Measurements from ENCODE around the gene TACC2. TPM values are rescaled to one million over a fixed set of nuclear protein-coding genes. Genes with fewer than 3 reads are reported as not detected.

The TACC2 gene
- total RNA-seq, 1 donor from 2014 or later, result 10.7 TPM

DNA sequence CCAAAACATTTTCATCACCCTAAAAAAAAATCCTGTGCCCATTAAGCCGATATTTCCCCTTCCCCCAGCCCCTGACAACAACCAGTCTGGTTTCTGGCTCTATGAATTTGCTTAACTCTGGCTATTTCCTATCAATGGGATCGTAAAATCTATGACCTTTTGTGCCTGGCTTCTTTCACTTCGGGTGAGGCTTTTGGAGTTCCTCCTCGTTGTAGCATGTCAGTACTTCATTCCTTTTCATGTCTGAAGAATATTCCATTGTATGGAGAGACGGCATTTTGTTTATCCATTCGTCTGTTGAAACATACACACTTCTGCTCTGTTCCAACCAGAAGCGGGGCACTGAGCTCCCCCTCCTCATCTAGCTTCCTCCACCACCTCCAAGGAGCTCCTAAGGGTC is 29.5 kb downstream of the TACC2 start:
- Histone ChIP-seq H2AFZ (replicated peaks) (no peak overlapping the region), H3K27ac (peak overlapping the region; percentile 87), H3F3A (ENCODE audit: low read depth) (peaks cover 35% of the 10 kb centered on the region), H3K27me3 (no peaks in the 10 kb centered on the region), H4K20me1 (ENCODE audit: low read depth) (no peaks in the 10 kb centered on the region), H3K9me3 (ENCODE audit: low read depth) (no peaks in the 10 kb centered on the region), H3K4me1 (peaks cover 36% of the 10 kb centered on the region), H3K36me3 (no peaks in the 10 kb centered on the region), H3K9ac (no peak overlapping the region), H3K4me2 (peak overlapping the region; percentile 71), H3K79me2 (ENCODE audit: low read depth) (no peaks in the 10 kb centered on the region), H3K4me3 (no peak overlapping the region)
- DNase-seq (ENCODE audit: low spot score), result no peak
- Mint-ChIP-seq H3K27ac (no peak overlapping the region), H3K36me3 (no peaks in the 10 kb centered on the region), H3K27me3 (ENCODE audit: insufficient read depth, low read depth) (peaks cover 18% of the 10 kb centered on the region), H3K4me3 (no peak overlapping the region), H3K9me3 (no peaks in the 10 kb centered on the region), H3K4me1 (peaks cover 37% of the 10 kb centered on the region)
- TF ChIP-seq, protein P1, sequence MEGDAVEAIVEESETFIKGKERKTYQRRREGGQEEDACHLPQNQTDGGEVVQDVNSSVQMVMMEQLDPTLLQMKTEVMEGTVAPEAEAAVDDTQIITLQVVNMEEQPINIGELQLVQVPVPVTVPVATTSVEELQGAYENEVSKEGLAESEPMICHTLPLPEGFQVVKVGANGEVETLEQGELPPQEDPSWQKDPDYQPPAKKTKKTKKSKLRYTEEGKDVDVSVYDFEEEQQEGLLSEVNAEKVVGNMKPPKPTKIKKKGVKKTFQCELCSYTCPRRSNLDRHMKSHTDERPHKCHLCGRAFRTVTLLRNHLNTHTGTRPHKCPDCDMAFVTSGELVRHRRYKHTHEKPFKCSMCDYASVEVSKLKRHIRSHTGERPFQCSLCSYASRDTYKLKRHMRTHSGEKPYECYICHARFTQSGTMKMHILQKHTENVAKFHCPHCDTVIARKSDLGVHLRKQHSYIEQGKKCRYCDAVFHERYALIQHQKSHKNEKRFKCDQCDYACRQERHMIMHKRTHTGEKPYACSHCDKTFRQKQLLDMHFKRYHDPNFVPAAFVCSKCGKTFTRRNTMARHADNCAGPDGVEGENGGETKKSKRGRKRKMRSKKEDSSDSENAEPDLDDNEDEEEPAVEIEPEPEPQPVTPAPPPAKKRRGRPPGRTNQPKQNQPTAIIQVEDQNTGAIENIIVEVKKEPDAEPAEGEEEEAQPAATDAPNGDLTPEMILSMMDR (IDR thresholded peaks at IDR 0.05), result no peak
- TF ChIP-seq EZH2phosphoT487 (IDR thresholded peaks at IDR 0.05) (no peak), EZH2 (IDR thresholded peaks at IDR 0.05) (no peak)

GRCh38 chr10:122018951-122019413 is 30.0 kb downstream of the TACC2 start:
- Histone ChIP-seq H3K36me3 (no peaks in the 10 kb centered on the region), H3K9me3 (ENCODE audit: low read depth) (no peaks in the 10 kb centered on the region), H3K27ac (peak overlapping the region; percentile 87), H3K79me2 (ENCODE audit: low read depth) (no peaks in the 10 kb centered on the region), H3K9ac (no peak overlapping the region), H3K4me3 (peak overlapping the region; percentile 40), H2AFZ (replicated peaks) (no peak overlapping the region), H3F3A (ENCODE audit: low read depth) (peaks cover 35% of the 10 kb centered on the region), H3K27me3 (no peaks in the 10 kb centered on the region), H4K20me1 (ENCODE audit: low read depth) (no peaks in the 10 kb centered on the region), H3K4me1 (peaks cover 36% of the 10 kb centered on the region), H3K4me2 (peak overlapping the region; percentile 71)
- Mint-ChIP-seq H3K9me3 (no peaks in the 10 kb centered on the region), H3K27me3 (ENCODE audit: insufficient read depth, low read depth) (peaks cover 18% of the 10 kb centered on the region), H3K27ac (peak overlapping the region; percentile 10), H3K36me3 (no peaks in the 10 kb centered on the region), H3K4me3 (peak overlapping the region; percentile 1), H3K4me1 (peaks cover 37% of the 10 kb centered on the region)
- TF ChIP-seq, protein P1 (IDR thresholded peaks at IDR 0.05), result no peak
- no peak for TF ChIP-seq EZH2 (IDR thresholded peaks at IDR 0.05)
- no peak for DNase-seq (ENCODE audit: low spot score)

- no peaks in the 10 kb centered on the region for H4K20me1 ChIP-seq (ENCODE audit: low read depth)
- no peaks in the 10 kb centered on the region for H3K36me3 Mint-ChIP-seq
- peaks cover 37% of the 10 kb centered on the region for H3K4me1 Mint-ChIP-seq
- H3K27ac ChIP-seq, result peak overlapping the region; percentile 87
- peak overlapping the region; percentile 40 for H3K4me3 ChIP-seq
- peak overlapping the region; percentile 71 for H3K4me2 ChIP-seq
- no peaks in the 10 kb centered on the region for H3K36me3 ChIP-seq
- H3K27me3 Mint-ChIP-seq (ENCODE audit: insufficient read depth, low read depth), result peaks cover 15% of the 10 kb centered on the region
- peak overlapping the region; percentile 84 for H3K27ac Mint-ChIP-seq
- H3K9me3 Mint-ChIP-seq, result no peaks in the 10 kb centered on the region
- no peak overlapping the region for H3K9ac ChIP-seq
- H3F3A ChIP-seq (ENCODE audit: low read depth), result peaks cover 35% of the 10 kb centered on the region
- peak overlapping the region; percentile 51 for H3K4me3 Mint-ChIP-seq
- DNase-seq (ENCODE audit: low spot score), result peak; percentile 94
- no peak for TF ChIP-seq EZH2 (IDR thresholded peaks at IDR 0.05)
- TF ChIP-seq, protein P1 (IDR thresholded peaks at IDR 0.05), result no peak
- no peak for TF ChIP-seq EZH2phosphoT487 (IDR thresholded peaks at IDR 0.05)
- H3K9me3 ChIP-seq (ENCODE audit: low read depth), result no peaks in the 10 kb centered on the region
- H2AFZ ChIP-seq (replicated peaks), result no peak overlapping the region
- no peaks in the 10 kb centered on the region for H3K79me2 ChIP-seq (ENCODE audit: low read depth)
- peaks cover 36% of the 10 kb centered on the region for H3K4me1 ChIP-seq
- no peaks in the 10 kb centered on the region for H3K27me3 ChIP-seq
These were observed 30.5 kb downstream of the TACC2 start for GRCh38 chr10:122019414-122019975.
